Ovary (tissue), 9 donors: ENCODE data around the gene SBNO2. TPM values are rescaled to one million over a fixed set of nuclear protein-coding genes. Genes with fewer than 3 reads are reported as not detected.
A peak's percentile ranks its signal among the peaks of the same experiment; 100 is the strongest.

Experiments used
- DNase-seq, 5 donors: peaks; one replicate each; pipeline ENCODE4 v3.0.0-alpha.2; 2019 to 2020
- H3K27ac ChIP-seq, 2 donors: fragments of 200-600 bp; one replicate each; pipeline versions ENCODE4 v1.5.1 to v1.8.0; 2019 to 2022
- H3K27me3 ChIP-seq: fragments of 200-600 bp; one replicate; pipeline ENCODE4 v1.8.0; 2022
- H3K36me3 ChIP-seq: fragments of 200-600 bp; sonication (generic); one replicate; pipeline ENCODE4 v1.5.1; 2019
- H3K4me1 ChIP-seq: one replicate; pipeline ENCODE4 v1.8.1; 2013; ENCODE audit warnings: mild to moderate bottlenecking, moderate library complexity; ENCODE audit not compliant: insufficient read depth
- H3K4me3 ChIP-seq: fragments of 200-600 bp; sonication (generic); one replicate; pipeline ENCODE4 v1.5.1; 2017
- H3K9me3 ChIP-seq, 2 donors: fragments of 200-600 bp in 1 of 2; sonication (generic) in 1 of 2; one replicate each; pipeline versions ENCODE4 v1.5.1 to v1.8.1; 2013 to 2019; ENCODE audit warnings: mild to moderate bottlenecking in 1 of 2, moderate library complexity in 1 of 2
- EP300 ChIP-seq: sonication (generic); formaldehyde crosslinking; IDR thresholded peaks from one replicate; pipeline ENCODE4 v1.6.1; 2017; ENCODE audit warnings: antibody characterized with exemption
- POLR2A ChIP-seq: fragments of 450-650 bp; IDR thresholded peaks from one replicate; pipeline ENCODE4 v1.6.1; 2017; ENCODE audit warnings: antibody characterized with exemption, mild to moderate bottlenecking, moderate library complexity
- WGBS, 3 donors: extraction: QIAGEN DNeasy Blood & Tissue Kit in 1 of 3; methylation state at CpG; one replicate each; pipeline versions ENCODE4 v1.1.5 to v1.1.7; 2013 to 2017; 5-methylcytosine and 5-hydroxymethylcytosine counted together
- intact Hi-C, 4 donors: fragments of 100-400 bp; cut with DNase I; formaldehyde crosslinking; loops; one replicate each; pipeline versions ENCODE4 v1.11.0 to v1.15.1; 2022 to 2023
- polyA plus RNA-seq, 2 donors: library from polyadenylated mRNA; stranded (reverse); fragments of 200-250 nt in 1 of 2; fragments of 350-450 nt in 1 of 2; fragmentation: Illumina TruSeq in 1 of 2; extraction: RNeasy Lipid Tissue Mini Kit (QIAGEN cat#74804) in 1 of 2; gene quantifications; one replicate each; pipeline ENCODE4 v1.2.3, GENCODE V29; 2013 to 2014
- total RNA-seq, 7 donors: library from RNA; depleted of rRNA in 2 of 7; stranded (reverse); fragments of >200 nt in 2 of 7; fragmentation: NEBNext Ultra II Directional in 3 of 7; extraction: Animal tissue kit (Norgen Biotek cat#: 25700) in 3 of 7; gene quantifications; one replicate each; pipeline versions ENCODE4 v1.1.0 to v1.2.4, GENCODE V29; 2016 to 2023
- TF ChIP-seq, protein P1 (sequence below), 3 donors: fragments of 450-650 bp in 2 of 3; fragments of 200-600 bp in 1 of 3; IDR thresholded peaks; one replicate each; pipeline versions ENCODE4 v1.5.1 to v1.8.0; 2016 to 2022; ENCODE audit warnings: antibody characterized with exemption in 3 of 3, mild to moderate bottlenecking in 1 of 3
- donor health status: DM: no; HTN: no; CAD: no; lungs with moderate emphysema.
- donor health status: DM: no; HTN: no; CAD: no.
- donor health status: Bipolar disorder and iron deficiency.
- donor health status: DM: yes; HTN: yes; CAD: no.
- donor health status: DM: no; HTN: no; CAD: no.
- donor health status: DM: yes; HTN: yes; CAD: no.

Gene SBNO2
- total and polyA plus RNA-seq, 9 donors = 6.1 to 92.6 (median 60.9) TPM

DNA sequence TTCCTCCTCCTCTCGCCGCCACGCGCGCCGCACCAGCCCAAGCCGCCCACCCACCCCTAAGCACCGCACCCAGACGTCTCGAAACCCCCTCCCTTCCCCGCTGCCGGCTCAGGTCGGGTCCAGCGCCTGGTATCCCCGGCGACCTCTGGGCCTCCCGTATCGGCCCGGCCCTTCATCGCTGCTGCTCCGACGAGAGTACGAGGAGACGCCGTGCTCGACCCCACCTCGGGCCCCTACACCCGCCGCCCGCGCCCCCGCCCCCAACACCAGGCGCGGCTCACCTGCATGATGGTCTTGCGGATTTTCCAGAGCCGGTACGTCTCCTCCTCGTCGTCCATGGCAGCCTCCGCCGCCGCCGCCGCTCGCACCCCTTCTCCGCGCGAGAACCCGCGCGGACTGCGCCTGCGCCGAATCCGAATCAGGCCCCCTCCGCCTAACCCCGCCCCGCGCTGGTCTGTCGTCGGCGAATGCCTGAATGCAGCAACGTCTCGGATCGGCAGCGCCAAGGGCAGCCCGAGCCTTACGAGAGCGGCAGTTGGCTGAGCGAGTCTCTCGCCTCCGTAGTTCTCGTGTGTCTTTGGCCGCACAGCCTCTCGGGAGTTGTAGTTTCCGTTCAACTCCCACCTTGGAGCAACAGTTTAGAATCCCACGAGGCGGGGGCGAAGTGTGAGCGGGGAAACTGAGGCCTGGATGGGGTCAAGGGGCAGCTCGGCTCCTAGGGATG is 78.9 kb downstream of the SBNO2 start, which contains the start of gene POLR2E:
TSS of gene POLR2E (minus strand) at position 398 of the 724 bp plus-strand sequence. CDS start at position 338, 60 bp downstream.
- peak within 1 kb of the TSS; percentile 77 for H3K4me3 ChIP-seq
- peak within 1 kb of the TSS in 1 of 2 donors; percentile 58 for H3K27ac ChIP-seq
- intact Hi-C loops = loop anchor here in 2 of 4 donors (5.0 kb wide), 2 partner anchors 68 to 78 kb away; partner anchors contain the start of gene CNN2 (in 1 of the 2)
- 0% methylated on average over 26 to 81 of the region's 81 CpGs for WGBS, 3 donors
- no peaks in the 10 kb centered on the region for H3K36me3 ChIP-seq
- TF ChIP-seq EP300 (no peak), POLR2A (peak; percentile 64)
- no peaks in the 10 kb centered on the region for H3K9me3 ChIP-seq
- peaks cover 12% of the 10 kb centered on the region for H3K4me1 ChIP-seq
- peak; percentile 99 for DNase-seq
- H3K27me3 ChIP-seq = no peaks in the 10 kb centered on the region

- DNase-seq = no peak
- no peak for TF ChIP-seq EP300
- TF ChIP-seq, protein P1, sequence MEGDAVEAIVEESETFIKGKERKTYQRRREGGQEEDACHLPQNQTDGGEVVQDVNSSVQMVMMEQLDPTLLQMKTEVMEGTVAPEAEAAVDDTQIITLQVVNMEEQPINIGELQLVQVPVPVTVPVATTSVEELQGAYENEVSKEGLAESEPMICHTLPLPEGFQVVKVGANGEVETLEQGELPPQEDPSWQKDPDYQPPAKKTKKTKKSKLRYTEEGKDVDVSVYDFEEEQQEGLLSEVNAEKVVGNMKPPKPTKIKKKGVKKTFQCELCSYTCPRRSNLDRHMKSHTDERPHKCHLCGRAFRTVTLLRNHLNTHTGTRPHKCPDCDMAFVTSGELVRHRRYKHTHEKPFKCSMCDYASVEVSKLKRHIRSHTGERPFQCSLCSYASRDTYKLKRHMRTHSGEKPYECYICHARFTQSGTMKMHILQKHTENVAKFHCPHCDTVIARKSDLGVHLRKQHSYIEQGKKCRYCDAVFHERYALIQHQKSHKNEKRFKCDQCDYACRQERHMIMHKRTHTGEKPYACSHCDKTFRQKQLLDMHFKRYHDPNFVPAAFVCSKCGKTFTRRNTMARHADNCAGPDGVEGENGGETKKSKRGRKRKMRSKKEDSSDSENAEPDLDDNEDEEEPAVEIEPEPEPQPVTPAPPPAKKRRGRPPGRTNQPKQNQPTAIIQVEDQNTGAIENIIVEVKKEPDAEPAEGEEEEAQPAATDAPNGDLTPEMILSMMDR (IDR thresholded peaks at IDR 0.05) = no peak
- no peak for TF ChIP-seq POLR2A
- intact Hi-C loops = no loop called here
- 0 to 1% (median 1%) methylated on average over 19 of the region's 19 CpGs for WGBS, 3 donors
- peak overlapping the region in 1 of 2 donors; percentile 58 for H3K27ac ChIP-seq
- peak overlapping the region; percentile 77 for H3K4me3 ChIP-seq
- H3K9me3 ChIP-seq = no peaks in the 10 kb centered on the region
- no peaks in the 10 kb centered on the region for H3K27me3 ChIP-seq
- H3K36me3 ChIP-seq = no peaks in the 10 kb centered on the region
- peaks cover 12% of the 10 kb centered on the region for H3K4me1 ChIP-seq
Observed at GRCh38 chr19:1094655-1094977, 79.5 kb downstream of the SBNO2 start.

DNA sequence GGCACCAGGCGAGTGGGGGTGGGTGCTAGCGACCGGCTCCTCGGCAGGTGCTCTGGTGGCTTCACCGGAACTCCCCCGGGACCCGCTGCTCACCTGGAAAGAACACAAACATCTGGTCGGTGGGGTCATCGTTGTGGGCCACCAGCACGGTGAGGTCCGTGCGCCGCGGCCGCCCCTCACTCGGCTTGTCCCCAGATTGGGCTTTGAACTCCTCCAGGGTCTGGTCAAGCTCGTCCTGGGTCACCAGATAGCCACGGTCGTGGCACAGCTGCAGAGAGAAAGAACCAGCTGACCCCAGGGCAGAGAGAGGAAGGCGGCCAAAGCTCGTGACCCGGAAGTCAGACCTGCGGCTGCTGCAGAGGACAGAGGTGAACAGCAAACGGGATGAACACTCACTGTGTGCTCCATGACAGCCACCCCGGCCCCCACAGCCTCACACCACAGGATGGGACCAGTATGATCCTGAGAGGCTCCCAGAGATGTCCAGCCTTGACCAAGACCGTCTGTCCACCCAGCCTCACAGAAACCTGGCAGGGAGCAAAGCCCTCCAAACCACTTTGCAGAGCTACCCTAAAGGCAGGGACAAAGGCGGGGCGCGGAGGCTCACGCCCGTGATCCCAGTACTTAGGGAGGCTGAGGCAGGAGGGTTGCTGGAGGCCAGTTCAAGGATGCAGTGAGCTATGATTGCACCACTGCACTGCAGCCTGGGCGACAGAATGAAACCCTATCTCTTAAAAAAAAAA is 80.1 kb downstream of the SBNO2 start:
- intact Hi-C loops = no loop called here
- H3K4me1 ChIP-seq = peaks cover 12% of the 10 kb centered on the region
- 47 to 58% (median 58%) methylated on average over 32 of the region's 32 CpGs for WGBS, 3 donors

DNA sequence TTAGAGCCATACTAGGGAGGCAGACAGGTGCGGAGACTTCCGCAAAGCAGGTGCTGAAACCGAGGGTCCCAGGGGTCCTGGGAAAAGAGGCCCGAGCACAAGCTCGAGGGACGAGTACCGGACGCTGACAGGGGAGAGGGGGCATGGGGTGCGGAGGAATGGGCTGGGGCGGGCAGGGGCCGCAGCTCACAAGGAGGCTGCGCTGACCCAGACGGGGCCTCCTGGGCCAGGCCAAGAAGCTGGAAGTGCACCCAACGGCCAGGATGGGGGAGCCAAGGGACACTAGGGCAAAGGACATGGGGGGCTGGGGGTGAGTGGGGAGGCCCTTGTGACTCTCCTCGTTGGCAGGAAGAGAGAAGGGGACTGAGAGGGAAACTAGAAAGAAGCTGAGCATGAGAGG is 80.7 kb downstream of the SBNO2 start:
- no peaks in the 10 kb centered on the region for H3K36me3 ChIP-seq
- 84 to 86% (median 85%) methylated on average over 15 of the region's 15 CpGs for WGBS, 3 donors
- H3K27me3 ChIP-seq = no peaks in the 10 kb centered on the region
- intact Hi-C loops = no loop called here
- H3K27ac ChIP-seq = no peak overlapping the region
- DNase-seq = no peak
- TF ChIP-seq, protein P1 (IDR thresholded peaks at IDR 0.05) = no peak
- TF ChIP-seq EP300 (no peak), POLR2A (no peak)
- no peaks in the 10 kb centered on the region for H3K9me3 ChIP-seq
- peaks cover 8% of the 10 kb centered on the region for H3K4me1 ChIP-seq
- H3K4me3 ChIP-seq = no peak overlapping the region

More for the DNA sequence above, 80.1 kb downstream of the SBNO2 start:
- H3K27ac ChIP-seq = no peak overlapping the region
- TF ChIP-seq, protein P1 (IDR thresholded peaks at IDR 0.05) = no peak
- TF ChIP-seq POLR2A = no peak
- no peak for TF ChIP-seq EP300
- DNase-seq = peak in 2 of 5 donors; percentile 41 to 49
- no peaks in the 10 kb centered on the region for H3K27me3 ChIP-seq
- H3K4me3 ChIP-seq = peak overlapping the region; percentile 77
- H3K36me3 ChIP-seq = no peaks in the 10 kb centered on the region
- no peaks in the 10 kb centered on the region for H3K9me3 ChIP-seq
